ENCODE data around the gene E4F1. TPM values are rescaled to one million over a fixed set of nuclear protein-coding genes. Genes with fewer than 3 reads are reported as not detected.

The E4F1 gene
- total and polyA plus RNA-seq, 10 of the 15 experiments (the other 5 are each of a cell fraction or from before 2014, with no cell fraction given) = 0.23 to 36.5 (median 14.5) TPM

DNA sequence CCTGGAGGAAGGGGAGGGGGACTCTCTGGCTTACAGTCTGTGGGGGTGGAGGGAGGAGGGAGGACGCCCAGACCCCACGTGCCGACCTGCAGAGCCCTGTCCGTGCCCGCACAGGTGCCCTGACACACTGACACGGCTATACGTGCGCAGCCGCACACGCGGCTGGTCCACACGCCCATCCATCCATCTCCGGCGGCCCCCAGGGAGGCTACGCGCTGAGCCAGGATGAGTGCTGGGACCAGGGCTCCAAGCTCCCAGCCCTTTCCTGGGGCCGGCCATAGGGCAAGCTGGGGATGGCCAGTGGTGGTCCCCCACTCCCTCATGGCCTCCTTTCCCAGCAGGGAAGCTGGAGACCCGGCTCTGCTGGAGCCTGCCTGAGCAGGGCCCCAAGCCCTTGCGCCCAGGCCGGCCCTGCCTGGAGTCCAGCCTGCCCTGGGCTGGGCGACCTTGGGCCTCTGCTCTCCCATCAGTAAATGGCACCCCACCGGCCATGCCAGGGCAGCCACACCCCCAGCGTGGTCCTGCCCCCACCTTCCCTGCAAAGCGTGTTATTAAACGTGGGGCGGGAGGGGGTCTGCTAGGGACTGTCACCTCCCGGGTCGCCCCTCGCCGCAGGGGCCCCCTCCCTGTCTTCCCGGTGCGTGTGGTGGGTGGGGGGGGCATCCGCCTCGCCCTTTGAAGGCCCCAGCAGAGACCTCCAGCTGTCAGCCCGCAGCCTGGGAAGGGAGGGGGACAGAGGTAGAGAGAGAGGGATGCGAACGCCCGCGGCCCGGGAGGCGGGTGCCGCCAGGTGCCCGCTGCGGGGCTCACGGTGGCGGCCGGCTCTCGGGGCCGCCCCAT lies 27.8 kb upstream of the E4F1 start:
- DNase-seq (ENCODE audit: low read depth, low spot score) (no peak), ATAC-seq (peak; percentile 36), FAIRE-seq (no peak)
- Histone ChIP-seq H3K4me1 (ENCODE audit: control insufficient read depth, insufficient read depth, low read length) (no peaks in the 10 kb centered on the region; the same call in 1 of the 2 replicates), H2AFZ (ENCODE audit: control insufficient read depth, low read depth, low read length) (no peak overlapping the region), H3K27me3 (replicated peaks in 1 of 2; ENCODE audit: control insufficient read depth in 2 of 2, insufficient read depth in 2 of 2, low read length in 1 of 2) (peaks cover 12 to 15% of the 10 kb centered on the region in 2 experiments), H3K9ac (ENCODE audit: control insufficient read depth, insufficient read depth, low read length) (no peak overlapping the region), H3K4me3 (no peak overlapping the region), H3K4me2 (ENCODE audit: control insufficient read depth, insufficient read depth) (0 out of 2 replicates have a peak overlapping the region, but pooled peaks have one; percentile 25), H3K9me3 (replicated peaks; ENCODE audit: control insufficient read depth, insufficient read depth, low read length) (no peaks in the 10 kb centered on the region), H3K27ac (ENCODE audit: control insufficient read depth, insufficient read depth) (no peak overlapping the region), H3K79me2 (ENCODE audit: control insufficient read depth, insufficient read depth, low read length) (no peaks in the 10 kb centered on the region), H4K20me1 (ENCODE audit: control insufficient read depth, insufficient read depth) (no peaks in the 10 kb centered on the region), H3K36me3 (ENCODE audit: control insufficient read depth in 2 of 2, insufficient read depth in 2 of 2, low read length in 1 of 2) (no peaks in the 10 kb centered on the region)
- intact Hi-C loops (cut with micrococcal nuclease; ENCODE audit: unreplicated experiment) (loop anchor here (2.0 kb wide), 1 partner anchor 305 kb away; no protein-coding TSS in a partner anchor), in situ Hi-C loops (cut with MboI) (no loop called here)
- ChIA-PET CTCF (interaction anchor here (0.7 to 2.0 kb wide), 11 partner anchors 16 to 306 kb away, joined by 3 to 10 read pairs (median 3); partner anchors contain the start of genes ECI1 and PGP), POLR2A (interaction anchor here (0.6 kb wide), 1 partner anchor 9 kb away, joined by 3 read pairs; no protein-coding TSS in a partner anchor), SMC1A (ENCODE audit: uncharacterized antibody, unreplicated experiment) (no interaction called here), RAD21 (ENCODE audit: unreplicated experiment) (interaction anchor here (0.7 to 1.5 kb wide), 4 partner anchors 56 to 306 kb away, joined by 3 to 11 read pairs (median 7); partner anchors contain the start of gene ECI1)
- BruUV-seq (replicated peaks) = no TSS peak
- 7% methylated on average over 29 of the region's 49 CpGs for WGBS (ENCODE audit: insufficient coverage, insufficient replicate concordance, low lambda C conversion rate, missing lambda C conversion rate)
- no peak for TF ChIP-seq YY1 (IDR thresholded peaks at IDR 0.05; ENCODE audit: low read depth, low read length)
- TF ChIP-seq SUZ12 (IDR thresholded peaks at IDR 0.05; ENCODE audit: unreplicated experiment) = peak; percentile 28

DNA sequence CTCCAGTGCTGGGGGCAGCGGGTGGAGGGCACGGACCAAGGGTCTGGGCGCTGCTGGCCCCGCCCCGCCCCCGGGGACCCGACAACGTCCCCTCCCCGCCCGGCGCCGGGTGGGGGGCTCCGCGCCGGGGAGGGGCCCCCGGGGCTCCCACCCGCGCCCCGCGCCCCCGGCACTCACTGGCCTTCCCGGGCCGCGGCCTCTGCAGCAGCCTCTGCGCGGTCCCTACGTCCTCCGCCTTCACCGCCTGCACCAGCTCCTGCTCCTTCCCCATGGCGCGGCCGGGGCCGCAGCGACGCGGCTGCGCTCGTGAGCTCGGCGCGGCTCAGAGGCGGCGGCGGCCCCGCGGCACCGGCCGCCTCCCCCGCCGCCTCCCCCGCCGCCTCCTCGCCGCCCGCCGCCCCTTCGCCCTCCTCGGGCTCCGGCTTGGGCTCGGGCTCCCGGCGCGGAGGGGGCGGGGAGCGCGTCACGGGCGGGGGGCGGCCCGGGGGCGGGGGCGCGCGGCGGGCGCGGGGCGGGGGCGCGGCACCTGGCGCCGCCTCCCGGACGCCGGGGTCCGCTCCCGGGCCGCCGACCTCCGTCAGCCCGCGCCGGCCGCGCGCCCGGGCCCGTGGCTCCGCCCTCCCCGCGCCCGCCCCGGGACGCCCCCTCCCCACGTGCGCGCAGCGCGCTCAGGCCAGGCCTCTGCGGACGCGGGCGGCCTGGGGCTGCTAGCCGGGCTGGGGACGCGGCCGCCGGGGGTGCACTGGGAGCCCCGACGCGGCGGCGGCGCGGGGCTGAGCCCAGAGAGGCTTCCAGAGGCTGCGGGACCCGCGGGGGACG lies 27.0 kb upstream of the E4F1 start, which contains the start of gene CASKIN1:
Gene CASKIN1 (minus strand): TSS at position 444 of the 819 bp plus-strand sequence. CDS start 173 bp downstream, at position 271.
- POLR2A ChIA-PET = interaction anchor here (0.6 kb wide), 1 partner anchor 8 kb away, joined by 3 read pairs; no protein-coding TSS in a partner anchor
- no TSS peak for BruUV-seq (replicated peaks)
- in situ Hi-C loops (cut with MboI) (no loop called here), intact Hi-C loops (cut with micrococcal nuclease; ENCODE audit: unreplicated experiment) (no loop called here)
- H3K4me2 ChIP-seq (ENCODE audit: control insufficient read depth, insufficient read depth) = peak within 1 kb of the TSS; percentile 33; the same call in 1 of the 2 replicates
- SMC1A ChIA-PET (ENCODE audit: uncharacterized antibody, unreplicated experiment) = no interaction called here
- H3K4me1 ChIP-seq (ENCODE audit: control insufficient read depth, insufficient read depth, low read length) = no peaks in the 10 kb centered on the region; the same call in 1 of the 2 replicates
- RAD21 ChIA-PET (ENCODE audit: unreplicated experiment) = no interaction called here
- no peak for FAIRE-seq
- ATAC-seq = no peak
- CTCF ChIA-PET = interaction anchor here (0.9 to 2.0 kb wide), 2 partner anchors 55 to 56 kb away, joined by 3 to 9 read pairs; partner anchors contain the start of gene ECI1
- H3K36me3 ChIP-seq (ENCODE audit: control insufficient read depth in 2 of 2, insufficient read depth in 2 of 2, low read length in 1 of 2) = no peaks in the 10 kb centered on the region
- WGBS (ENCODE audit: insufficient coverage, insufficient replicate concordance, low lambda C conversion rate, missing lambda C conversion rate) = 5% methylated on average over 41 of the region's 129 CpGs
- no peaks in the 10 kb centered on the region for H3K9me3 ChIP-seq (replicated peaks; ENCODE audit: control insufficient read depth, insufficient read depth, low read length)
- peaks cover 12 to 15% of the 10 kb centered on the region in 2 experiments for H3K27me3 ChIP-seq (replicated peaks in 1 of 2; ENCODE audit: control insufficient read depth in 2 of 2, insufficient read depth in 2 of 2, low read length in 1 of 2)
- DNase-seq (ENCODE audit: low read depth, low spot score) = no peak
- no peak within 1 kb of the TSS for H3K4me3 ChIP-seq
- no peaks in the 10 kb centered on the region for H3K79me2 ChIP-seq (ENCODE audit: control insufficient read depth, insufficient read depth, low read length)
- no peak for TF ChIP-seq PAX5 (IDR thresholded peaks at IDR 0.05; ENCODE audit: borderline replicate concordance, low read depth, low read length)
- TF ChIP-seq SUZ12 (IDR thresholded peaks at IDR 0.05; ENCODE audit: unreplicated experiment) = peak; percentile 35
- H4K20me1 ChIP-seq (ENCODE audit: control insufficient read depth, insufficient read depth) = no peaks in the 10 kb centered on the region
- H2AFZ ChIP-seq (ENCODE audit: control insufficient read depth, low read depth, low read length) = no peak within 1 kb of the TSS
- no peak within 1 kb of the TSS for H3K9ac ChIP-seq (ENCODE audit: control insufficient read depth, insufficient read depth, low read length)
- H3K27ac ChIP-seq (ENCODE audit: control insufficient read depth, insufficient read depth) = no peak within 1 kb of the TSS
